IPS-18a (cell line): Measurements from ENCODE around the gene SLC6A7.

ENCODE experiments used
- H3K27ac ChIP-seq: one replicate; pipeline ENCODE4 v1.5.1; 2013; ENCODE audit warnings: low read length
- H3K27me3 ChIP-seq: one replicate; pipeline ENCODE4 v1.6.1; 2013; ENCODE audit warnings: mild to moderate bottlenecking, low read length; ENCODE audit not compliant: control insufficient read depth, insufficient read depth
- H3K36me3 ChIP-seq: one replicate; pipeline ENCODE4 v1.6.1; 2013; ENCODE audit warnings: low read depth, low read length; ENCODE audit not compliant: control insufficient read depth
- H3K4me1 ChIP-seq: one replicate; pipeline ENCODE4 v1.6.1; 2013; ENCODE audit warnings: low read depth, low read length; ENCODE audit not compliant: control insufficient read depth
- H3K4me3 ChIP-seq: one replicate; pipeline ENCODE4 v1.5.1; 2013; ENCODE audit warnings: low read length
- H3K9ac ChIP-seq: one replicate; pipeline ENCODE4 v1.6.1; 2013; ENCODE audit warnings: mild to moderate bottlenecking, low read length, moderate library complexity
- H3K9me3 ChIP-seq: one replicate; pipeline ENCODE4 v1.6.1; 2013; ENCODE audit warnings: low read depth, low read length; ENCODE audit not compliant: control insufficient read depth

Gene SLC6A7

DNA sequence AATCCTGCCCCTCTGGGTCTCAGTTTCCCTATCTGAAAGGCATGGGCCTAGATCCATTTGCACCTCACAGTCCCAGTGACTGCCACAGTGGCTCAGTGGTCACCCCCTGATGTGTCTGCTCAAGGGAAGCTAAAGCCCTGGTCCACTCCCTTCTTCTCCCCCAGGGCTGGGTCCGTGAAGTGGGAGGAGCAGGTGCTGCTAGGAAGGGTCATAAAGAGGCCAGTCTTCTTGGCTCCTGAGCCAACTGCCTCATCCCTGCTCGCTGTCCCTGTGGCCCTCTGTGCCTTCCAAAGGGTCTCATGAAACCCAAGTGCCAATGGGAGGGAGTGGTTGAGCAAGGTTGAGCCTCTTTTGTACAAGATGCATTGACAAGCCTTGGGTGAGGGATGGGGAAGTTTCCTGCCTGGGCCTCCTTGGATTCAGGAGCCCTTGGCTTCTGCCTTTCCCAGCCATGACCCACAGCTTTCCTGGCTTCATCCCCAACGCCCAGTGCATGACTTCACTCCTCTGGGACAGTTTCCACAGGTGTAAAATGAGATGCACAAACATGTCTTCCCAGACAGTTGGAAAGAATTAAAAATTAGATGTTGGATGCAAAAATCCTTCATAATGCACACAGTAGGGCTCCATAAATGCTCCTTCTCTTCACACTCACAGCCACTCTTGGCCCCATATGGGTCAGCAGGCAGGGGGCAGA is 1.6 kb upstream of the SLC6A7 start:
- peaks cover 89% of the 10 kb centered on the region for H3K27me3 ChIP-seq
- H3K27ac ChIP-seq: no peak overlapping the region
- peaks cover 12% of the 10 kb centered on the region for H3K4me1 ChIP-seq
- no peaks in the 10 kb centered on the region for H3K9me3 ChIP-seq
- H3K36me3 ChIP-seq: no peaks in the 10 kb centered on the region
- no peak overlapping the region for H3K9ac ChIP-seq
- no peak overlapping the region for H3K4me3 ChIP-seq

DNA sequence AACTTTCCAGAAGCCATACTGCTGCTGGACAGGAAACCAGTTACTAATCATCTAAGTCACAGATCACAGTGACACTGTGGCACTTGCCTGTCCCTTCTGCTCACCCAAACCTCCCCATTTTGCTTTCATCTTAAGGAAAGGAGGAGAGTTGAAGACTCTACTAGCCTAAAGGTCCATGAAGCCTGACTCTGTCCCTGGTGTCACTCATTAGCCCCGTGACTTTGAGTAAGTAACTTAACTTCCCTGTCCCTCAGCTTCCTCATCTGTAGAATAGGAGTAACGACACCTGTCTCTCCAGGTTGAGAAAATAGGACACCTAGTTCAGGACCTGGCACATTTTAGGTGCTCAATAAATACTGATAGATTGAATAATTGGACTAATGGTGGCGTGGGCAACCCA is 536 bp upstream of the SLC6A7 start:
- Histone ChIP-seq H3K36me3 (no peaks in the 10 kb centered on the region), H3K27me3 (peaks cover 82% of the 10 kb centered on the region), H3K27ac (no peak overlapping the region), H3K9me3 (no peaks in the 10 kb centered on the region), H3K9ac (no peak overlapping the region), H3K4me1 (peaks cover 12% of the 10 kb centered on the region), H3K4me3 (peak overlapping the region; percentile 55)

DNA sequence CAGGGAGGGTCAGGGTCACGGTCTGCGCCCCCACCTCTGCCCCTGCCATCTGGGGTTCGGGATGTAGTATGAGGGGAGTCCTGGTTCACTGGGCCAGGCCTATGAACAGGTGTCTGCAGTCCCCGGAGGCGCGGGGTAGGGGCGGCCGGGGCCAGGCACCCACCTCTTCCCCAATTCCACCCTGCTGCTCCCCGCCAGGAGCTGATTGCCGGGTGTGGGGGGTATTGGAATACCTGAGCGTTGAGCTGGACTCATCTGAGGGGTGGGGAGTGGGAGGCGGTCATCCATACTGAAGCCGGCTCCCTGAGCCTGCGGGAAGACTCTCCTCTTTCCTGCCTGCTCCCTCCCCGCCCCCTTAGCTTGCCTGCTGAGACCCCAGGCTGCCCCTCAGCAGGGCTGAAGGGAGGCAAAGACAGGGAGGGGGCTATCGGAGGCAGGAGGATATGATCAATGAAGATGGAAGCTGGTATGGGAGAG is 679 bp downstream of the SLC6A7 start:
- peaks cover 70% of the 10 kb centered on the region for H3K27me3 ChIP-seq
- H3K4me3 ChIP-seq: peak overlapping the region; percentile 55
- no peaks in the 10 kb centered on the region for H3K9me3 ChIP-seq
- no peak overlapping the region for H3K9ac ChIP-seq
- H3K27ac ChIP-seq: no peak overlapping the region
- no peaks in the 10 kb centered on the region for H3K36me3 ChIP-seq
- H3K4me1 ChIP-seq: peaks cover 6% of the 10 kb centered on the region

DNA sequence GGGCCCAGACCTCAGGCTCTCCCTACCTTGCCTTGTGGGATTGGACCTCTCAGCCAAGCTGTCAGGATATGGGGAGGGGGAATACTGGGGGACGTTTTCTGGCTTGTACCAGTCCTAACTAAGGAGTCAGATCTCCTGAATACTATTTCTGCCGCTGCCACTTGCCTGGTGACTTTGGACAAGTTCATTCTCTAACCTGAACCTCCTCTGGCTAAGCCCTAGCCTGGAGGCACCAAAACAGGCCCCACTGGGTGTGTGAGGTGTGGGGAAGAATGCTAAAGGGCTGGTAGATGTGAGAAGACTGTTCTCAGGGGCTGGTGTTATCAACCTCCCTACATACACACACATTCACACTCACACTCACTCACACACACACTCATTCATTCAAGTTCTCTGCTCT is 1.1 kb downstream of the SLC6A7 start:
- no peak overlapping the region for H3K27ac ChIP-seq
- H3K9me3 ChIP-seq: no peaks in the 10 kb centered on the region
- no peak overlapping the region for H3K9ac ChIP-seq
- H3K27me3 ChIP-seq: peaks cover 66% of the 10 kb centered on the region
- H3K4me1 ChIP-seq: peaks cover 1% of the 10 kb centered on the region
- no peak overlapping the region for H3K4me3 ChIP-seq
- H3K36me3 ChIP-seq: no peaks in the 10 kb centered on the region

DNA sequence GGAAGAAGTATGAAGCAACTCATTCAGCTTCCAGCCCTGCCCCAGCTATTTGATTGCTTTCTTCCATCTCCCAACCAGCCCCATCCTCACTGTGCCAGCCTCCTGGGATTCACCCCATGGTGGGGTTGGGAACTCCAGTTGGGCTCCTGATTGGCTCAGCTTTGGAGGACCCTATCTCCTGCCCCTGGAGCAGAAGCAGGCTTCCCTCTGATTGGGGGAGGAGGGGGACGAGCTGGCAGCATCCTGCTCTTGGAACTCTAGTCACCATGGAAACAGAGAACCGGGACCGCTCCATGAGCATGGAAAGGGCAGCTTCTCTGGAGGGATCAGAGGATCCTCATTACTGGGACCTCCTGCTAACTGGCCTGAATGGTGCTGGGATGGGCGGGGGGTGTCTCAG is 2.6 kb downstream of the SLC6A7 start:
- no peaks in the 10 kb centered on the region for H3K4me1 ChIP-seq
- no peak overlapping the region for H3K9ac ChIP-seq
- no peaks in the 10 kb centered on the region for H3K36me3 ChIP-seq
- no peaks in the 10 kb centered on the region for H3K9me3 ChIP-seq
- peaks cover 52% of the 10 kb centered on the region for H3K27me3 ChIP-seq
- no peak overlapping the region for H3K27ac ChIP-seq
- H3K4me3 ChIP-seq: no peak overlapping the region

DNA sequence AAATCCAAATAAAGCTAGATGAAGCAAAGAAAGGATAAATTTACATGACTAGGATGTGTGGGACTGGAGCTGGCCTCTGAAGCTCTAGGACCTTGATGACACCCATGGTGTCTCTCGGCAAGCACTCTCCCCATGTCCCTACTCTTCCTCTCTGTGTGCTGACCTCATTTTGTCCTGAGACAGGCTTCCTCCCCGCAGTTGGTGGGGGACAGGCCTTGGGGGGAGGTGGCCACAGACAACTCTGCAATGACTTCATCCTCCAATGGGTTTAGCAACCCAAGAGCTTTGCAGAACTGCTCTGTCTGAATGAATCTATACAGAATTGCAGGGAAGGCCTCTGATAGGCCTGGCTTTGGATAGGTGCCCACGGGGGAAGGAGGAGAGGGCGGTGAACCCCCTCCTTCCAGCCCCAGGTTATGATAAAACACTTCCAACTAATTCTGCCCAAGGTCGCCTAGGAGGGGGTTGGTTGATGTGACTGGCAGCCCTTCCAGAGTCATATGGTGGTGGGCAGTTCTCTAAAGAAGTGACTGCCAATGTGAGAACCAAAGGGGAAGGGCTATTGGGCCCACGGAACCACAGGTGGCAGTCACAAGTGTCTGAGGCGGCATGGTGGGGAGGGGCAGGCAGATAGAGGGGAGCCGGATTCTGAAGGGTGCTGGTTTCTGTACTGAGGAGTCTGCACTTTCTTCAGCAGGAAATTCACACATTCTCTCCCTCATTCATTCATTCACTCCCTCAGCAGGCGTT is 6.0 kb downstream of the SLC6A7 start:
- Histone ChIP-seq H3K36me3 (no peaks in the 10 kb centered on the region), H3K27ac (no peak overlapping the region), H3K9me3 (no peaks in the 10 kb centered on the region), H3K9ac (no peak overlapping the region), H3K4me3 (no peak overlapping the region), H3K27me3 (peaks cover 17% of the 10 kb centered on the region), H3K4me1 (no peaks in the 10 kb centered on the region)

DNA sequence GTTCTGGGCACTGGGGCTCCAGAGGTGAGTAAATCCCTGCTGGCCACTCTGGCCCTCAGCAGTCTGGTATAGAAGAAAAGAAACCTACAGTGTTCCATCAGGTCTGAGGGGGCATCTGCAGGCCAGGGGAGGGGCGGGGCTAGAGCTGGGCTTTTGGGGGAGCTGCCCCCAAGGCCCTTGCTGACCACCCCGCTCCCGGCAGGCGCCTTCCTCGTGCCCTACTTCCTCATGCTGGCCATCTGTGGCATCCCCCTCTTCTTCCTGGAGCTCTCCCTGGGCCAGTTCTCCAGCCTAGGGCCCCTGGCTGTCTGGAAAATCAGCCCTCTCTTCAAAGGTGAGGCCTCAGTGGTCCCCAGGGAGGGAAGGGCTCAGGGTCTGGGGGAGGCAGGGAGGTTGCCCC is 6.7 kb downstream of the SLC6A7 start:
- Histone ChIP-seq H3K4me1 (no peaks in the 10 kb centered on the region), H3K27me3 (peaks cover 11% of the 10 kb centered on the region), H3K36me3 (no peaks in the 10 kb centered on the region), H3K9ac (no peak overlapping the region), H3K9me3 (no peaks in the 10 kb centered on the region), H3K4me3 (no peak overlapping the region), H3K27ac (no peak overlapping the region)

DNA sequence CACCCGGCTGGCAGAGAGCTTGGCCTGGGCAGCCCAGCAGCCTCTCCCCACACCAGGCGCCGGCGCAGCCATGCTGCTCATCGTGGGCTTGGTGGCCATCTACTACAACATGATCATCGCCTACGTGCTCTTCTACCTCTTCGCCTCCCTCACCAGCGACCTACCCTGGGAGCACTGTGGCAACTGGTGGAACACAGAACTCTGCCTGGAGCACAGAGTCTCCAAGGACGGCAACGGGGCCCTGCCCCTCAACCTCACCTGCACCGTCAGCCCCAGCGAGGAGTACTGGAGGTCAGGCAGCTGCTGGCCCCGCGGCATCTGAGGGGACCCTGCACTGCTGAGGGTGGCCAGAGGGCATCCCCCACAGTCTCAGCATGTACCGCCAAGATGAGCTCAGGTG is 7.1 kb downstream of the SLC6A7 start:
- H3K9ac ChIP-seq: no peak overlapping the region
- no peak overlapping the region for H3K27ac ChIP-seq
- H3K36me3 ChIP-seq: no peaks in the 10 kb centered on the region
- H3K27me3 ChIP-seq: peaks cover 6% of the 10 kb centered on the region
- H3K9me3 ChIP-seq: no peaks in the 10 kb centered on the region
- H3K4me1 ChIP-seq: no peaks in the 10 kb centered on the region
- H3K4me3 ChIP-seq: no peak overlapping the region

DNA sequence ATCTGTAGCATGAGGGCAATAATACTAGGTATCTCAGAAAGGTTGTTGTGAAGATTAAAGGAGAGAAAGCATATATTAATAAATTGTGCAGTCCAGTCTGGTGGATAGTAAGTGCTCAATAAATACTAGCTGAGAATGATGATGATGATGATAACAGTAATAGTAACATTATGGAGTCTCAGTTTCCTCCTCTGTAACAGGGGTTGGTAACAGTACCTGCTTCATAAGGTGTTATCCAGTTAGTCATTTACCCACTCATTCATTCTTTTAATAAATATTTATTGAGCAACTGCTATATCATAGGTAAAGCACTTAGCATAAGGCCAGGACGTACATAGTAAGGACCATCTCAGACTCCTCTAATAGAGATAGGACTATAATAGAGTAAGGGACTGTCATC is 7.6 kb downstream of the SLC6A7 start:
- Histone ChIP-seq H3K4me1 (no peaks in the 10 kb centered on the region), H3K27me3 (peaks cover 2% of the 10 kb centered on the region), H3K9me3 (no peaks in the 10 kb centered on the region), H3K36me3 (no peaks in the 10 kb centered on the region), H3K9ac (no peak overlapping the region), H3K4me3 (no peak overlapping the region), H3K27ac (no peak overlapping the region)

DNA sequence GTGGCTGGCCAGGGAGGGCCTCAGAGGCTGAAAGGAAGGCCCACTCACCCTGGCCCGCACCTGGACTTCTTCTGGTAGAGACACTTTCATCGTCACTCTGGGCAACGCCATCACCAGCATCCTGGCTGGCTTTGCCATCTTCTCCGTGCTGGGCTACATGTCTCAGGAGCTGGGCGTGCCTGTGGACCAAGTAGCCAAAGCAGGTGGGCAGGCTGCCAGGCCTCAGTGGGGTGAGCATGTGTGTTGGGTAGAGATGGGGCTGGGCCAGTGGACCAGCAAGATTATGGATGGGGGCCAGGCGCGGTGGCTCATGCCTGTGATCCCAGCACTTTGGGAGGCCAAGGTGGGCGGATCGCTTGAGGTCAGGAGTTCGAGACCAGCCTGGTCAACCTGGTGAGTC is 12.6 kb downstream of the SLC6A7 start:
- no peaks in the 10 kb centered on the region for H3K9me3 ChIP-seq
- no peak overlapping the region for H3K4me3 ChIP-seq
- H3K4me1 ChIP-seq: no peaks in the 10 kb centered on the region
- no peaks in the 10 kb centered on the region for H3K36me3 ChIP-seq
- no peak overlapping the region for H3K27ac ChIP-seq
- no peaks in the 10 kb centered on the region for H3K27me3 ChIP-seq
- no peak overlapping the region for H3K9ac ChIP-seq

DNA sequence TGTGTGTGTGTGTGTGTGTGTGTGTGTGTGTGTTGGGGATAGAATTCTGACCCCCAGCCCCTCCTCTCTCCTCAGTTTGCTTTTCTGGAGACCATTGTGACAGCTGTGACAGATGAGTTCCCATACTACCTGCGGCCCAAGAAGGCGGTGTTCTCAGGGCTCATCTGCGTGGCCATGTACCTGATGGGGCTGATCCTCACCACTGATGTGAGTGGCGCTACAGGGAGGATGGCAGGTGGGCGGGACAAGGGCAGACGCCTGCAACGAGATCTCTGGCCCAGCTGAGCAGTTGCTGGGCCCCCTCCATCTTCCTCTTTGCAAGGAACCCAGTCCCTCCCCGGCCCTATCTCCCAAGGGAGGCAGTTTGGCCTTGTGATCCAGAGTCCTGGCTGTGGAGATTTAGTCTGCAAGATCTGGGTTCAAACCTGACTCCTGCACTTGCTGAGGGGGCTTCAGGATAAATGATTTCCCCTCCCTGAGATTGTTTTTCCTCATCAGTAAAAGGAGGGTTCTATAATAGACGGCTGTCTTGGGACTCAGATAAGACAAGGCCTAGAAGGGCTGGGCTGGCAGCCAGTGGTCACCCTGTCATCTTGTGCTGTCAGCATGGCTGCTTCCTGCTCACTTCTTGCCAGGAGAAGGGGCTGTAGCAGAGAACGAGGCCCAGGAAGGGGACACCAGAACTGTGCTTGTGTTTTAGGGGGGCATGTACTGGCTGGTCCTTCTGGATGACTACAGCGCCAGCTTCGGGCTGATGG is 14.1 kb downstream of the SLC6A7 start:
- no peaks in the 10 kb centered on the region for H3K27me3 ChIP-seq

More for the DNA sequence above, 14.1 kb downstream of the SLC6A7 start:
- Histone ChIP-seq H3K9ac (no peak overlapping the region), H3K9me3 (no peaks in the 10 kb centered on the region), H3K4me1 (peaks cover 5% of the 10 kb centered on the region), H3K27ac (no peak overlapping the region), H3K4me3 (no peak overlapping the region), H3K36me3 (no peaks in the 10 kb centered on the region)
